ENCODE measurements around the gene SERP2. TPM values are rescaled to one million over a fixed set of nuclear protein-coding genes. Genes with fewer than 3 reads are reported as not detected.

SERP2 gene
- total and polyA plus RNA-seq, 8 donors, result 1.2 to 13.8 (median 1.9) TPM

DNA sequence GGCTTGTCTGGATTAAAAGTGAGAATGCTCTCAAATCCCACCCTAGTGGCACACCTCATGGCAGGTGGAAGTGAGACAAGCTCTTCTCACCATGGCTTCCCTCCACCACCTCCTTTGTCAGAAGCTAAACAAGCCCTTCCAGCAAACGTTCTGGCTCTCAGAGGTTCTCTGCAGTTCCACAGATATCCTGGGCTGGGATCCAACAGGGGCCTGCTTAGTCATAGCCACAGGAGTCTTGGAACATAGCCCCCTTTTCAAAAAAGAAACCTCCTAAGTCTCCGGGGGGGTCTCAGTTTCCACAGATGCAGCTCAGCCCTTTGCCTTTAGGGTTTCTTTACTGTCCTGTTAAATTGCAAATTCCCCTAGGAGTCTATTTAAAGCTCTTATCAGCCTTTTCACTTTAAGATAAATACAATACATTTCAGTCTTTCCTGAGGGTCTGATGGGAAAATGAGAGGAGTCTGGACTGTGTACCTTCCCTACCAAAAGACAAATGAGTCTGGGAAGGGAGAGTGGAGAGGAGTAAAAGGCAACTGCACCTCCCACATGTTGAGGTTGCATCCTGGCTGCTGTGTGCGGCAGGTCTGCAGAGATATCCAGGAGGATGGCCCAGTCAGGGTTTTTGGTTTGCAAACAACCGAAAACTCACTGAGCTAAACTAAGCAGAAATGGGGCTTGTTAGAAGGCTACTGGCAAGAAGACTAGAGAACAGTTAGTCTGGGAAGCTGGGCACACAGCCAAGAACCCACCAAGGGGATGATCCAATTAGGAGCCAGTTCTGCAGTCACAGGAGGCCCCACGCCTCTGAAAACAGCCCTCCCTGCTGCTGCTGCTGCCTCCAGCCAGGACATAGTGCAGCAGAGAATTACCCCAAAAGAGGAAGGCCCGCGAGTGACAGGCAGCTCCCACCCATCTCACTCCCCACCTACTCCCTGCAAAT, 41.4 kb upstream of the SERP2 start:
- FAIRE-seq (no peak), ATAC-seq (peak in 3 of 4 donors; percentile 34 to 74 (median 60)), DNase-seq (peak in 2 of 6 donors; percentile 6 to 43)
- Histone ChIP-seq H3K4me3 (no peak overlapping the region), H3K27me3 (no peaks in the 10 kb centered on the region), H3K27ac (peak overlapping the region in 1 of 4 donors; percentile 37), H3K4me1 (no peaks in the 10 kb centered on the region), H3K36me3 (no peaks in the 10 kb centered on the region), H3K9me3 (no peaks in the 10 kb centered on the region)
- WGBS, 2 donors, result 53 to 59% methylated on average over 7 of the region's 7 CpGs
- no peak for TF ChIP-seq CTCF (IDR thresholded peaks at IDR 0.05)
- intact Hi-C loops (cut with DNase I), result no loop called here

DNA sequence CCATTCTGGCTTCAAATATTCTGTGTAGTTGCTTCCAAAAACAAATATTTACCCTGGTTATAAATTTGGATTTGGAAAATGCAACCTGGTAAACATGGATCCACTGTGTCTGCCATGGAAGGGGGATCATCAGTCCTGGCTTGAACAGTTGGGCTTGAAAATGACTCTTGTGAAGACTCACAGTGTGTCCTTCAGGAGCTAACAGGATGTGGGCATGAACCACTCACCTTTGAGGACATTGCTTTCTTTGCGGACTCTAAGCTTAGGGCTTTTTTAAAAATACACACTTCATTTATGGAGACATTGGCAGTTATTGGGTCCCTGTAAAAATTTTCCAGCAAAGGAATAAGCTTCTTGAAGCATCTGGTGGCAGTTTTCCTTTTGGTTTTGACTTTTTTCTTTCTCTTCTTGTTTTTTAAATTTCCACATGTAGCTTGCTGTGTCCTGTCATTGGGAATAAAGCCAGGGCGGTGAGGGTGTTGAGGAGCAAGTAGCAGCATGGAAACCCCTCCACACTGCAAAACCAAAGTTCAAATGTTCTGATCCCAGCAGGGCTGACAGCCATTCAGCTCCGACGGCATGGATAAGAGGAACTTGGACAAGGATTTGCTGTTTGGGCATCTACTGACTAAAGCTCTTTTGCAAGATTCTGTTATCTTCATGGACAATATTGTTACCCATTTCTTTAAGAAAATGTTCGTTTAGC, 39.5 kb upstream of the SERP2 start:
- ATAC-seq (no peak), DNase-seq (no peak), FAIRE-seq (no peak)
- H3K27ac ChIP-seq, result no peak overlapping the region
- intact Hi-C loops (cut with DNase I), result no loop called here
- no peak overlapping the region for H3K4me3 ChIP-seq
- no peaks in the 10 kb centered on the region for H3K4me1 ChIP-seq
- WGBS, 2 donors, result 70 to 77% methylated on average over 5 of the region's 5 CpGs
- no peak for TF ChIP-seq CTCF (IDR thresholded peaks at IDR 0.05)
- H3K36me3 ChIP-seq, result no peaks in the 10 kb centered on the region
- no peaks in the 10 kb centered on the region for H3K27me3 ChIP-seq
- H3K9me3 ChIP-seq, result no peaks in the 10 kb centered on the region

GRCh38 chr13:44334751-44335150, 38.9 kb upstream of the SERP2 start:
- Histone ChIP-seq H3K9me3 (no peaks in the 10 kb centered on the region), H3K36me3 (no peaks in the 10 kb centered on the region), H3K27me3 (no peaks in the 10 kb centered on the region), H3K4me3 (no peak overlapping the region), H3K27ac (no peak overlapping the region), H3K4me1 (no peaks in the 10 kb centered on the region)
- ATAC-seq (no peak), DNase-seq (no peak), FAIRE-seq (no peak)
- no peak for TF ChIP-seq CTCF (IDR thresholded peaks at IDR 0.05)
- intact Hi-C loops (cut with DNase I), result no loop called here
- 72 to 90% methylated on average over 2 of the region's 2 CpGs for WGBS, 2 donors

DNA sequence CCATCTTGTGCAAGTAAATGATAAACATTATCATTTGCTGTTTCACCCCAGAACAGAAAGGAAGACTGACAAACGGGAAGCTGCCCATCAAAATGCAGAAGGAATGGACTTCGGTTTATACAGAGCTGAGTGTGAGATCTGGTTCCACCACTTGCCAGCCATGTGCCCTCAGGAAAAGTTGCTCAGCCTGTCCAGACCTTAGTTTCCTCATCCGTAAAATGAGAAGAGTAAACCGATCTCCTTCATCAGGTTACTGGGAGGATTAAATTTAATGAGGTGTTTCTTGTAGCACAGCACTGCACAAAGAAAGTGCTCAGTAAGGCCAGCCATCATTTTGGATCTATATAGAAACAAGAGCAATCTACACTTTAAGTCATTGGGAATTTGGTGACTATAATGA, 36.7 kb upstream of the SERP2 start:
- Histone ChIP-seq H3K27ac (no peak overlapping the region), H3K36me3 (no peaks in the 10 kb centered on the region), H3K4me3 (no peak overlapping the region), H3K4me1 (no peaks in the 10 kb centered on the region), H3K9me3 (no peaks in the 10 kb centered on the region), H3K27me3 (no peaks in the 10 kb centered on the region)
- DNase-seq, result no peak
- FAIRE-seq, result no peak
- WGBS, 2 donors, result 78 to 82% methylated on average over 4 of the region's 4 CpGs
- intact Hi-C loops (cut with DNase I), result no loop called here
- no peak for ATAC-seq
- no peak for TF ChIP-seq CTCF (IDR thresholded peaks at IDR 0.05)

Measured in pancreas (tissue), 10 donors.